Endothelial cell of umbilical vein (primary cell): ENCODE results near the gene TNFRSF8. TPM values are rescaled to one million over a fixed set of nuclear protein-coding genes. Genes with fewer than 3 reads are reported as not detected.

ENCODE experiments used
- BruUV-seq: library from RNA; stranded (reverse); fragments of 400-500 nt; replicated peaks from 2 replicates; lab custom pipeline; 2021; lab: Mats Ljungman, UMichigan
- CTCF ChIA-PET: fragments of 300-600, 350-600 bp; sonication (Branson Sonifier 250); formaldehyde crosslinking; loops from one replicate; lab custom pipeline; 2021; ENCODE audit warnings: antibody characterized with exemption, inconsistent platforms; lab: Charles Lee
- POLR2A ChIA-PET: fragments of 300-600, 350-600 bp; sonication (Branson Sonifier 250); formaldehyde crosslinking; loops from one replicate; lab custom pipeline; 2021; ENCODE audit warnings: antibody characterized with exemption, inconsistent platforms; lab: Charles Lee
- DNase-seq: peaks from one replicate; pipeline ENCODE4 v3.0.0-alpha.2; 2011; ENCODE audit warnings: low read depth, low spot score
- FAIRE-seq: peaks from 2 replicates; lab custom pipeline; 2011; peaks lifted over from hg19 to GRCh38; lab: Jason Lieb, UNC
- H2AFZ ChIP-seq: 2 replicates; pipeline ENCODE4 v1.6.0; 2012; ENCODE audit warnings: low read depth, low read length, control low read depth, inconsistent platforms
- H3K27ac ChIP-seq: 2 replicates; pipeline ENCODE4 v1.5.1; 2011; ENCODE audit warnings: low read depth, mild to moderate bottlenecking, control low read depth, low read length, moderate library complexity; ENCODE audit not compliant: insufficient read depth
- H3K27me3 ChIP-seq, 2 experiments: 2 replicates each; pipeline versions ENCODE4 v1.6.0 to v1.6.1; 2011; ENCODE audit warnings: low read length in 2 of 2, mixed read lengths in 1 of 2; ENCODE audit not compliant: control insufficient read depth in 2 of 2, insufficient read depth in 2 of 2
- H3K36me3 ChIP-seq, 2 experiments: 2 replicates in 1 of 2; 3 replicates in 1 of 2; pipeline ENCODE4 v1.5.1; 2011; ENCODE audit warnings: low read length in 2 of 2, mild to moderate bottlenecking in 1 of 2, moderate library complexity in 1 of 2; ENCODE audit not compliant: control insufficient read depth in 2 of 2, insufficient read depth in 2 of 2; ENCODE audit errors: extremely low read depth in 1 of 2
- H3K4me1 ChIP-seq: 3 replicates; pipeline ENCODE4 v1.5.1; 2011; ENCODE audit warnings: mild to moderate bottlenecking, low read length; ENCODE audit not compliant: control insufficient read depth, insufficient read depth; ENCODE audit errors: extremely low read depth
- H3K4me2 ChIP-seq: 2 replicates; pipeline ENCODE4 v1.6.1; 2011; ENCODE audit warnings: low read length, control low read depth, mixed read lengths; ENCODE audit not compliant: insufficient read depth
- H3K4me3 ChIP-seq, 3 experiments: fragments of 200-600 bp in 1 of 3; sonication (generic), shearing (Covaris generic) in 1 of 3; replicated peaks in 1 of 3; 2 replicates each; pipeline ENCODE4 v1.5.1; 2011 to 2016; ENCODE audit warnings: control low read depth in 3 of 3, low read length in 3 of 3, mild to moderate bottlenecking in 2 of 3, inconsistent platforms in 1 of 3, low read depth in 1 of 3, moderate library complexity in 1 of 3; ENCODE audit not compliant: insufficient read depth in 1 of 3
- H3K79me2 ChIP-seq: 2 replicates; pipeline ENCODE4 v1.6.0; 2012; ENCODE audit warnings: low read length, inconsistent platforms; ENCODE audit not compliant: control insufficient read depth, insufficient read depth
- H3K9ac ChIP-seq: replicated peaks from 2 replicates; pipeline ENCODE3; 2011; ENCODE audit warnings: low read length, control low read depth; ENCODE audit not compliant: insufficient read depth; ENCODE audit errors: extremely low read depth
- H3K9me1 ChIP-seq: replicated peaks from 3 replicates; pipeline ENCODE4 v1.6.0; 2011; ENCODE audit warnings: mild to moderate bottlenecking, low read length; ENCODE audit not compliant: control insufficient read depth, insufficient read depth; ENCODE audit errors: extremely low read depth
- H3K9me3 ChIP-seq: replicated peaks from 2 replicates; pipeline ENCODE4 v1.5.1; 2012; ENCODE audit warnings: low read length, inconsistent platforms; ENCODE audit not compliant: control insufficient read depth, insufficient read depth
- H4K20me1 ChIP-seq: replicated peaks from 2 replicates; pipeline ENCODE3; 2011; ENCODE audit warnings: mild to moderate bottlenecking, low read length; ENCODE audit not compliant: control insufficient read depth, insufficient read depth; ENCODE audit errors: extremely low read depth
- EZH2 ChIP-seq: IDR thresholded peaks from 2 replicates; pipeline ENCODE4 v1.6.1; 2012; ENCODE audit warnings: borderline replicate concordance, low read depth, mild to moderate bottlenecking, moderate library complexity, low read length, inconsistent platforms; ENCODE audit not compliant: severe bottlenecking
- FOS ChIP-seq: IDR thresholded peaks from 2 replicates; pipeline ENCODE4 v1.6.1; 2011; ENCODE audit warnings: mild to moderate bottlenecking, low read length, moderate library complexity, borderline replicate concordance; ENCODE audit not compliant: insufficient read depth
- GATA2 ChIP-seq: IDR thresholded peaks from 2 replicates; pipeline ENCODE4 v1.7.0; 2011; ENCODE audit warnings: low read depth, mild to moderate bottlenecking, moderate library complexity, mixed read lengths, low read length; ENCODE audit not compliant: insufficient read length, insufficient read depth
- JUN ChIP-seq: IDR thresholded peaks from 2 replicates; pipeline ENCODE4 v1.6.1; 2011; ENCODE audit warnings: borderline replicate concordance, low read depth; ENCODE audit not compliant: insufficient read length, insufficient read depth
- MYC ChIP-seq: IDR thresholded peaks from one replicate; pipeline ENCODE4 v1.6.1; 2011; ENCODE audit warnings: mild to moderate bottlenecking, low read depth, low read length
- POLR2A ChIP-seq: IDR thresholded peaks from 2 replicates; pipeline ENCODE4 v1.6.1; 2012; ENCODE audit warnings: low read depth, mild to moderate bottlenecking, control low read depth, low read length
- POLR2AphosphoS5 ChIP-seq: IDR thresholded peaks from 2 replicates; pipeline ENCODE4 v1.6.1; 2012; ENCODE audit warnings: low read depth, mild to moderate bottlenecking, control low read depth, low read length, moderate library complexity; ENCODE audit not compliant: insufficient read depth
- dilution Hi-C: fragments of 300-500 bp; cut with MboI; formaldehyde crosslinking; loops from one replicate; pipeline ENCODE4 v1.15.0; 2019; ENCODE audit warnings: low sequenced_read_pairs; ENCODE audit not compliant: extremely low pct_ligation_motif_present
- intact Hi-C: fragments of 100-400 bp; cut with micrococcal nuclease; formaldehyde crosslinking; loops from one replicate; pipeline ENCODE4 v1.10.0; 2022
- polyA plus RNA-seq, 4 experiments: library from polyadenylated mRNA; depleted of rRNA in 3 of 4; stranded (reverse) in 3 of 4; unstranded in 1 of 4; fragments of >200 nt; gene quantifications; 2 replicates each; pipeline versions ENCODE4 v1.2.1 to v1.2.3, GENCODE V29; 2011 to 2012; ENCODE audit warnings: missing spikeins in 1 of 4
- total RNA-seq: library from RNA; stranded (reverse); gene quantifications from 2 replicates; pipeline ENCODE4 v1.2.3, GENCODE V29; 2021
- TF ChIP-seq, protein P1 (sequence below): IDR thresholded peaks from 2 replicates; pipeline ENCODE4 v1.6.1; 2011; ENCODE audit not compliant: insufficient read depth, insufficient read length
- TF ChIP-seq, protein P2 (sequence below), 2 donors: IDR thresholded peaks; 1 replicate in 1 of 2; 2 replicates in 1 of 2; pipeline ENCODE4 v1.5.1; 2011; ENCODE audit warnings: low read length in 2 of 2, mild to moderate bottlenecking in 2 of 2, moderate library complexity in 2 of 2, control low read depth in 1 of 2, inconsistent platforms in 1 of 2, low read depth in 1 of 2; ENCODE audit not compliant: insufficient read depth in 1 of 2; ENCODE audit errors: extremely low read depth in 1 of 2

The TNFRSF8 gene
- total and polyA plus RNA-seq, 2 donors (not counting 3 experiments of a cell fraction or from before 2014, with no cell fraction given) = 0.47 TPM; not detected in 1

DNA sequence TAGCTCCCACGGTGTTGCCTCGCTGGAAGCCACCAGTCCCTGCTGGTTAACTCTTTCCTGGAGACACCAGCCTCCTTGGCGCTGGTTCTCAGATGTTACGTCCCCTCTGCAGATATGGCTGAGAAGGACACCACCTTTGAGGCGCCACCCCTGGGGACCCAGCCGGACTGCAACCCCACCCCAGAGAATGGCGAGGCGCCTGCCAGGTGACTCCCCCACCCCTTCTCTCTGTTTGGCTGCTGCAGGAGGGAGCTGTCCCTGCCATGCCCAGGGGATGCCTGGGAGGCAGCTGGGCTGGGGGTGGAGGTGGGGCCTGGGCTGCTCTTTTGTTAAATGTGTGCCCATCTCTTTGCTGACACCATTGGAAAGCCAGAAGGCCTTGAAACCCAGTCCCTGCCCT, 60.1 kb downstream of the TNFRSF8 start:
- ChIA-PET POLR2A (no interaction called here), CTCF (interaction anchor here (0.6 to 11.8 kb wide), 11 partner anchors 9 to 153 kb away, joined by 3 to 537 read pairs (median 26); no protein-coding TSS in a partner anchor)
- no peak overlapping the region for H3K4me3 ChIP-seq
- BruUV-seq = no TSS peak
- peaks cover 9% of the 10 kb centered on the region for H3K4me1 ChIP-seq
- dilution Hi-C loops = no loop called here
- no peak overlapping the region for H3K27ac ChIP-seq
- no peaks in the 10 kb centered on the region for H3K9me3 ChIP-seq
- H3K9me1 ChIP-seq = no peaks in the 10 kb centered on the region
- no peak overlapping the region for H2AFZ ChIP-seq
- intact Hi-C loops = no loop called here
- H3K4me2 ChIP-seq = no peak overlapping the region
- TF ChIP-seq POLR2AphosphoS5 (no peak), POLR2A (no peak), JUN (no peak), MYC (no peak), GATA2 (no peak), EZH2 (no peak), FOS (no peak)
- TF ChIP-seq, protein P1, sequence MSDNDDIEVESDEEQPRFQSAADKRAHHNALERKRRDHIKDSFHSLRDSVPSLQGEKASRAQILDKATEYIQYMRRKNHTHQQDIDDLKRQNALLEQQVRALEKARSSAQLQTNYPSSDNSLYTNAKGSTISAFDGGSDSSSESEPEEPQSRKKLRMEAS = no peak
- TF ChIP-seq, protein P2, sequence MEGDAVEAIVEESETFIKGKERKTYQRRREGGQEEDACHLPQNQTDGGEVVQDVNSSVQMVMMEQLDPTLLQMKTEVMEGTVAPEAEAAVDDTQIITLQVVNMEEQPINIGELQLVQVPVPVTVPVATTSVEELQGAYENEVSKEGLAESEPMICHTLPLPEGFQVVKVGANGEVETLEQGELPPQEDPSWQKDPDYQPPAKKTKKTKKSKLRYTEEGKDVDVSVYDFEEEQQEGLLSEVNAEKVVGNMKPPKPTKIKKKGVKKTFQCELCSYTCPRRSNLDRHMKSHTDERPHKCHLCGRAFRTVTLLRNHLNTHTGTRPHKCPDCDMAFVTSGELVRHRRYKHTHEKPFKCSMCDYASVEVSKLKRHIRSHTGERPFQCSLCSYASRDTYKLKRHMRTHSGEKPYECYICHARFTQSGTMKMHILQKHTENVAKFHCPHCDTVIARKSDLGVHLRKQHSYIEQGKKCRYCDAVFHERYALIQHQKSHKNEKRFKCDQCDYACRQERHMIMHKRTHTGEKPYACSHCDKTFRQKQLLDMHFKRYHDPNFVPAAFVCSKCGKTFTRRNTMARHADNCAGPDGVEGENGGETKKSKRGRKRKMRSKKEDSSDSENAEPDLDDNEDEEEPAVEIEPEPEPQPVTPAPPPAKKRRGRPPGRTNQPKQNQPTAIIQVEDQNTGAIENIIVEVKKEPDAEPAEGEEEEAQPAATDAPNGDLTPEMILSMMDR (IDR thresholded peaks at IDR 0.05; ENCODE audit: extremely low read depth in 1 of 2, insufficient read depth in 1 of 2, low read depth in 1 of 2, low read length in 2 of 2) = no peak
- H4K20me1 ChIP-seq = no peaks in the 10 kb centered on the region
- FAIRE-seq (no peak), DNase-seq (no peak)
- no peak overlapping the region for H3K9ac ChIP-seq
- H3K27me3 ChIP-seq = peaks cover 0 to 3% of the 10 kb centered on the region in 2 experiments
- no peaks in the 10 kb centered on the region for H3K79me2 ChIP-seq
- no peaks in the 10 kb centered on the region for H3K36me3 ChIP-seq
